Tibial artery (tissue), 4 donors: Measurements from ENCODE around the gene TTC13.

Experiments used
- DNase-seq, 2 donors: peaks; one replicate each; pipeline ENCODE4 v3.0.0-alpha.2; 2019
- H3K27ac ChIP-seq, 2 donors: fragments of 200-600 bp; sonication (generic) in 1 of 2; 1 replicate in 1 of 2; 2 replicates in 1 of 2; pipeline ENCODE4 v1.5.1; 2018 to 2019; ENCODE audit warnings: mild to moderate bottlenecking in 1 of 2
- H3K27me3 ChIP-seq, 2 donors: fragments of 200-600 bp; sonication (generic) in 1 of 2; one replicate each; pipeline versions ENCODE4 v1.5.1 to v1.6.0; 2016 to 2019
- H3K36me3 ChIP-seq, 3 donors: fragments of 200-600 bp; sonication (generic) in 2 of 3; one replicate each; pipeline ENCODE4 v1.5.1; 2016 to 2019; ENCODE audit warnings: mild to moderate bottlenecking in 2 of 3
- H3K4me1 ChIP-seq, 4 donors: fragments of 200-600 bp; sonication (generic) in 2 of 4; 1 replicate in 3 of 4; 2 replicates in 1 of 4; pipeline ENCODE4 v1.5.1; 2016 to 2019
- H3K4me3 ChIP-seq, 2 donors: fragments of 200-600 bp; sonication (generic) in 1 of 2; 1 replicate in 1 of 2; 2 replicates in 1 of 2; pipeline ENCODE4 v1.5.1; 2018 to 2019; ENCODE audit warnings: mild to moderate bottlenecking in 2 of 2
- H3K9me3 ChIP-seq, 3 donors: fragments of 200-600 bp; sonication (generic) in 1 of 3; one replicate each; pipeline ENCODE4 v1.5.1; 2016 to 2019
- intact Hi-C: fragments of 100-400 bp; cut with DNase I; formaldehyde crosslinking; loops from one replicate; pipeline ENCODE4 v1.15.0; 2023; ENCODE audit warnings: low total_unique reads
- TF ChIP-seq, protein P1 (sequence below), 2 experiments: fragments of 200-600 bp in 1 of 2; fragments of 450-650 bp in 1 of 2; IDR thresholded peaks; one replicate each; pipeline ENCODE4 v1.5.1; 2017 to 2019; ENCODE audit warnings: antibody characterized with exemption in 2 of 2, mild to moderate bottlenecking in 1 of 2, moderate library complexity in 1 of 2

The TTC13 gene

GRCh38 chr1:230861489-230861888 is 117.2 kb downstream of the TTC13 start:
- DNase-seq: no peak
- H3K27me3 ChIP-seq: no peaks in the 10 kb centered on the region
- TF ChIP-seq, protein P1, sequence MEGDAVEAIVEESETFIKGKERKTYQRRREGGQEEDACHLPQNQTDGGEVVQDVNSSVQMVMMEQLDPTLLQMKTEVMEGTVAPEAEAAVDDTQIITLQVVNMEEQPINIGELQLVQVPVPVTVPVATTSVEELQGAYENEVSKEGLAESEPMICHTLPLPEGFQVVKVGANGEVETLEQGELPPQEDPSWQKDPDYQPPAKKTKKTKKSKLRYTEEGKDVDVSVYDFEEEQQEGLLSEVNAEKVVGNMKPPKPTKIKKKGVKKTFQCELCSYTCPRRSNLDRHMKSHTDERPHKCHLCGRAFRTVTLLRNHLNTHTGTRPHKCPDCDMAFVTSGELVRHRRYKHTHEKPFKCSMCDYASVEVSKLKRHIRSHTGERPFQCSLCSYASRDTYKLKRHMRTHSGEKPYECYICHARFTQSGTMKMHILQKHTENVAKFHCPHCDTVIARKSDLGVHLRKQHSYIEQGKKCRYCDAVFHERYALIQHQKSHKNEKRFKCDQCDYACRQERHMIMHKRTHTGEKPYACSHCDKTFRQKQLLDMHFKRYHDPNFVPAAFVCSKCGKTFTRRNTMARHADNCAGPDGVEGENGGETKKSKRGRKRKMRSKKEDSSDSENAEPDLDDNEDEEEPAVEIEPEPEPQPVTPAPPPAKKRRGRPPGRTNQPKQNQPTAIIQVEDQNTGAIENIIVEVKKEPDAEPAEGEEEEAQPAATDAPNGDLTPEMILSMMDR (IDR thresholded peaks at IDR 0.05): no peak
- H3K27ac ChIP-seq: peak overlapping the region; percentile 89 to 97
- no peak overlapping the region for H3K4me3 ChIP-seq
- H3K36me3 ChIP-seq: no peaks in the 10 kb centered on the region
- H3K4me1 ChIP-seq: peaks cover 3 to 98% (median 87%) of the 10 kb centered on the region in 4 donors
- intact Hi-C loops: loop anchor here (10.0 kb wide), 1 partner anchor 113 kb away; the partner anchor contains the start of genes ARV1 and TTC13
- no peaks in the 10 kb centered on the region for H3K9me3 ChIP-seq

DNA sequence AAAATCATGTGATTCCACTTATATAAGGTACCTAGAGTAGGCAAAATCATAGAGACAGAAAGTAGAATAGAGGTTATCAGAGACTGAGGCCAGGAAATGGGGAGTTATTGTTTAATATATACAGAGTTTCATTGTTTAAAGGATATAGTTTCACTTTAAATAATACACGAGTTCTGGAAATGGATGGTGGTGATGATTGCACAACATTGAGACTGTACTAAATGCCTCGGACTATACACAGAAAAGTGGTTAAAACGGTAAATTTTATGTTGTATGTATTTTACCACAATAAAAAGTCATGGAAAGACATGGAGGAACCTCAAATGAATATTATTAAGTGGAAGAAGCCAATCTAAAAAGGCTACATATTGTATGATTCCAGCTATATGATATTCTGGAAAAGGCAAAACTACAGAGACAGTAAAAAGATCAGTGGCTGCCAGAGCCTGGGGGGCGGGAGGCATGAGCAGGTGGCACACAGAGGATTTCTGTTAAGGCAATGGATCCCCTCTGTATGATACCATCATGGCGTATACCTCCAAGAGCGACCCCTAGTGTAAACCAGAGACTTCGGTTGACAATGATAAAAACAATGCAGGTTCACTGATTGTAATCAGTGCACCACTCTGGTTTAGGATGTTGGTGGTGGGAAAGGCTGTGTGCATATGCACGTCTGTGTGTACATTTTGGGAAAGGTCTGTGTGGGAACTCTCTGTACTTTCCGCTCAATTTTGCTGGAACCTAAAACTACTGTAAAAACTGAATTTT is 117.9 kb downstream of the TTC13 start:
- H3K9me3 ChIP-seq: no peaks in the 10 kb centered on the region
- peaks cover 3 to 100% (median 90%) of the 10 kb centered on the region in 4 donors for H3K4me1 ChIP-seq
- TF ChIP-seq, protein P1 (IDR thresholded peaks at IDR 0.05): no peak
- H3K36me3 ChIP-seq: no peaks in the 10 kb centered on the region
- no peaks in the 10 kb centered on the region for H3K27me3 ChIP-seq
- peak overlapping the region; percentile 89 to 97 for H3K27ac ChIP-seq
- no peak overlapping the region for H3K4me3 ChIP-seq
- intact Hi-C loops: loop anchor here (10.0 kb wide), 1 partner anchor 114 kb away; the partner anchor contains the start of genes ARV1 and TTC13
- DNase-seq: no peak

- peaks cover 3 to 100% (median 85%) of the 10 kb centered on the region in 4 donors for H3K4me1 ChIP-seq
These were observed 119.5 kb downstream of the TTC13 start for GRCh38 chr1:230858918-230859729.

DNA sequence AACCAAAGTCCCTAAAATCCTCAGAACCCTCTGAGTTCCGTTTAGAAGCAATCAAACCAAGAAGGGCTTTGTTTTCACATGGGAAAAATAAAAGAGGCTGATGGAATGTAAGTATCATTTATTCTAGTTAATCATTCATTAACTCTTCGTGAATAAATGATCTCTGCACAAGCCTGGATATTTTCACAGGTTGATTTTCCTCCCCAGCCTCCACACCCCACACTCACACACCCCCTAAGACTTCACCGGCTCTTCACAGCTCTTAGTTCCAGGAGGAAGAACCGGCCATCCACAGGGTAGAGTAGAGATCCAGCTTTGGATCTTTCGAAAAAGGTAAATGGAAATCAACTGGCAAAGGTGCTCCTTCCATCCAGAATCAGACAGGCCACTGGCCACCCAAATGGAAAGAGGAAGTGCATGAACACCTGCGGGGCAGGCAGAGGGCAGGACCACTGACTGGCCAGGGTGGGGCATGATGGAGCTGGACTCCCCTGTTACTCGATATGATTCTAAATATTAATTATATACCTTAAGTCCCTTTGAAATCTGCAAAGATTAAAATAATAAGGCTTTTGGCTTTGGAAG is 120.3 kb downstream of the TTC13 start:
- H3K4me3 ChIP-seq: no peak overlapping the region
- no peaks in the 10 kb centered on the region for H3K9me3 ChIP-seq
- peaks cover 3 to 100% (median 84%) of the 10 kb centered on the region in 4 donors for H3K4me1 ChIP-seq
- TF ChIP-seq, protein P1 (IDR thresholded peaks at IDR 0.05): no peak
- no peak for DNase-seq
- no peaks in the 10 kb centered on the region for H3K27me3 ChIP-seq
- peaks cover 5 to 19% (median 6%) of the 10 kb centered on the region in 3 donors for H3K36me3 ChIP-seq
- peak overlapping the region; percentile 89 to 97 for H3K27ac ChIP-seq
- intact Hi-C loops: no loop called here

More at GRCh38 chr1:230858918-230859729, 119.5 kb downstream of the TTC13 start:
- Histone ChIP-seq H3K4me3 (no peak overlapping the region), H3K9me3 (no peaks in the 10 kb centered on the region), H3K27ac (peak overlapping the region; percentile 89 to 97), H3K36me3 (peaks cover 0 to 12% (median 0%) of the 10 kb centered on the region in 3 donors), H3K27me3 (no peaks in the 10 kb centered on the region)
- TF ChIP-seq, protein P1 (IDR thresholded peaks at IDR 0.05): no peak
- DNase-seq: peak in 1 of 2 donors; percentile 72
- intact Hi-C loops: no loop called here

- Histone ChIP-seq H3K4me1 (peaks cover 3 to 100% (median 81%) of the 10 kb centered on the region in 4 donors), H3K4me3 (no peak overlapping the region), H3K27ac (peak overlapping the region; percentile 89 to 97), H3K9me3 (no peaks in the 10 kb centered on the region), H3K36me3 (peaks cover 10 to 24% (median 11%) of the 10 kb centered on the region in 3 donors), H3K27me3 (no peaks in the 10 kb centered on the region)
- TF ChIP-seq, protein P1 (IDR thresholded peaks at IDR 0.05): no peak
- no peak for DNase-seq
- intact Hi-C loops: no loop called here
These were observed 120.8 kb downstream of the TTC13 start for GRCh38 chr1:230857822-230858221.
